SK-N-SH treated with all-trans-retinoic acid at 6 μM for 48 hours (cell line): ENCODE results near the gene CRADD.

Experiments
- ATAC-seq: fragments of 200-7000 bp; cut with Tn5 transposase; 3 replicates; pipeline ENCODE4 v1.9.1; 2020; ENCODE audit warnings: mild to moderate bottlenecking, moderate library complexity
- ARNTL ChIP-seq: fragments of 450-650 bp; formaldehyde crosslinking; IDR thresholded peaks from 2 replicates; pipeline ENCODE4 v1.5.0; 2020; ENCODE audit warnings: low read depth, mild to moderate bottlenecking, moderate library complexity, borderline replicate concordance
- BACH2 ChIP-seq: fragments of 250-450 bp; sonication (Bioruptor Pico); IDR thresholded peaks from 2 replicates; pipeline ENCODE4 v1.9.0; 2021; ENCODE audit warnings: mild to moderate bottlenecking, borderline replicate concordance
- CREB5 ChIP-seq: fragments of 250-450 bp; sonication (Bioruptor Pico); IDR thresholded peaks from 2 replicates; pipeline ENCODE4 v1.5.1; 2020; ENCODE audit warnings: low read depth, mild to moderate bottlenecking, moderate library complexity
- CSRNP3 ChIP-seq: fragments of 250-450 bp; sonication (Bioruptor Pico); IDR thresholded peaks from 2 replicates; pipeline ENCODE4 v1.5.1; 2021; ENCODE audit warnings: mild to moderate bottlenecking, moderate library complexity
- ESRRG ChIP-seq: fragments of 250-450 bp; sonication (Bioruptor Pico); IDR thresholded peaks from 2 replicates; pipeline ENCODE4 v1.6.1; 2021; ENCODE audit warnings: mild to moderate bottlenecking
- GLIS3 ChIP-seq: fragments of 250-450 bp; sonication (Bioruptor Pico); IDR thresholded peaks from 2 replicates; pipeline ENCODE4 v1.5.0; 2020; ENCODE audit warnings: mild to moderate bottlenecking, moderate library complexity
- ISL1 ChIP-seq: fragments of 250-450 bp; sonication (Bioruptor Pico); IDR thresholded peaks from 2 replicates; pipeline ENCODE4 v2.1.2; 2022; ENCODE audit warnings: mild to moderate bottlenecking, moderate library complexity
- OSR1 ChIP-seq: fragments of 250-450 bp; sonication (Bioruptor Pico); IDR thresholded peaks from 2 replicates; pipeline ENCODE4 v1.8.0; 2022; ENCODE audit warnings: moderate library complexity, mild to moderate bottlenecking, inconsistent platforms
- PATZ1 ChIP-seq: fragments of 250-450 bp; sonication (Bioruptor Pico); IDR thresholded peaks from 2 replicates; pipeline ENCODE4 v1.8.0; 2020; ENCODE audit warnings: mild to moderate bottlenecking, moderate library complexity, borderline replicate concordance
- POU6F1 ChIP-seq: fragments of 250-450 bp; sonication (Bioruptor Pico); IDR thresholded peaks from 2 replicates; pipeline ENCODE4 v1.8.0; 2021; ENCODE audit warnings: low read depth, mild to moderate bottlenecking, moderate library complexity, borderline replicate concordance
- PPARA ChIP-seq: fragments of 250-450 bp; sonication (Bioruptor Pico); IDR thresholded peaks from 2 replicates; pipeline ENCODE4 v1.5.0; 2020; ENCODE audit warnings: mild to moderate bottlenecking, borderline replicate concordance
- RARB ChIP-seq: fragments of 250-450 bp; sonication (Bioruptor Pico); IDR thresholded peaks from 2 replicates; pipeline ENCODE4 v1.8.0; 2021; ENCODE audit warnings: mild to moderate bottlenecking, moderate library complexity
- SNAI2 ChIP-seq: fragments of 250-450 bp; sonication (Bioruptor Pico); IDR thresholded peaks from 2 replicates; pipeline ENCODE4 v1.5.0; 2020; ENCODE audit warnings: mild to moderate bottlenecking, moderate library complexity
- TCF4 ChIP-seq: fragments of 250-450 bp; sonication (Bioruptor Pico); IDR thresholded peaks from 2 replicates; pipeline ENCODE4 v1.8.0; 2021; ENCODE audit warnings: mild to moderate bottlenecking, moderate library complexity, borderline replicate concordance
- TSHZ2 ChIP-seq: fragments of 250-450 bp; sonication (Bioruptor Pico); IDR thresholded peaks from 2 replicates; pipeline ENCODE4 v1.5.0; 2020; ENCODE audit warnings: mild to moderate bottlenecking, moderate library complexity
- ZC3H10 ChIP-seq: fragments of 250-450 bp; sonication (Bioruptor Pico); IDR thresholded peaks from 2 replicates; pipeline ENCODE4 v1.5.1; 2021; ENCODE audit warnings: mild to moderate bottlenecking, moderate library complexity
- ZFP3 ChIP-seq: fragments of 250-450 bp; sonication (Bioruptor Pico); IDR thresholded peaks from 2 replicates; pipeline ENCODE4 v1.5.0; 2020; ENCODE audit warnings: mild to moderate bottlenecking, moderate library complexity
- ZNF565 ChIP-seq: fragments of 450-650 bp; formaldehyde crosslinking; conservative IDR thresholded peaks from 2 replicates; pipeline ENCODE4 v1.5.0; 2020; ENCODE audit warnings: low read depth, mild to moderate bottlenecking, moderate library complexity
- ZNF70 ChIP-seq: fragments of 450-650 bp; formaldehyde crosslinking; IDR thresholded peaks from 2 replicates; pipeline ENCODE4 v1.5.0; 2020; ENCODE audit warnings: mild to moderate bottlenecking, moderate library complexity
- ZNF8 ChIP-seq: fragments of 450-650 bp; formaldehyde crosslinking; IDR thresholded peaks from 2 replicates; pipeline ENCODE4 v1.5.0; 2020; ENCODE audit warnings: mild to moderate bottlenecking, moderate library complexity

Gene CRADD

GRCh38 chr12:93938931-93939330 is 261.8 kb downstream of the CRADD start:
- no peak for ATAC-seq
- TF ChIP-seq CREB5 (CRISPR knock-in tag), result no peak
- no peak for TF ChIP-seq CSRNP3
- no peak for TF ChIP-seq BACH2 (CRISPR knock-in tag)
- TF ChIP-seq GLIS3 (CRISPR knock-in tag), result no peak
- no peak for TF ChIP-seq TCF4 (CRISPR knock-in tag)
- no peak for TF ChIP-seq ESRRG
- no peak for TF ChIP-seq POU6F1 (CRISPR knock-in tag)
- TF ChIP-seq ZNF8 (CRISPR knock-in tag), result no peak
- no peak for TF ChIP-seq ARNTL (CRISPR knock-in tag)
- no peak for TF ChIP-seq OSR1 (CRISPR knock-in tag)
- no peak for TF ChIP-seq ZC3H10 (CRISPR knock-in tag)
- no peak for TF ChIP-seq ISL1 (CRISPR knock-in tag)
- TF ChIP-seq PATZ1, result no peak
- no peak for TF ChIP-seq RARB (CRISPR knock-in tag)

- no peak for ATAC-seq
- TF ChIP-seq CSRNP3 (no peak), OSR1 (CRISPR knock-in tag) (no peak), TCF4 (CRISPR knock-in tag) (no peak), ZNF565 (no peak), ESRRG (no peak), TSHZ2 (CRISPR knock-in tag) (no peak), SNAI2 (CRISPR knock-in tag) (no peak), GLIS3 (CRISPR knock-in tag) (no peak), PPARA (CRISPR knock-in tag) (no peak), ISL1 (CRISPR knock-in tag) (no peak), POU6F1 (CRISPR knock-in tag) (no peak), ZNF70 (no peak), ZFP3 (CRISPR knock-in tag) (no peak), PATZ1 (no peak)
- TF ChIP-seq, all 23 proteins: peak for 0
These were observed 262.6 kb downstream of the CRADD start for GRCh38 chr12:93939641-93940325.
